Keratinocyte (primary cell): Measurements from ENCODE around the gene MAD1L1. TPM values are rescaled to one million over a fixed set of nuclear protein-coding genes. Genes with fewer than 3 reads are reported as not detected.

Experiments
- DNase-seq: peaks from one replicate; pipeline ENCODE4 v3.0.0-alpha.2; 2011; ENCODE audit warnings: low read depth, missing footprints, low spot score
- FAIRE-seq: peaks from 2 replicates; lab custom pipeline; 2011; peaks lifted over from hg19 to GRCh38; lab: Jason Lieb, UNC
- H2AFZ ChIP-seq: 2 replicates; pipeline ENCODE4 v1.6.0; 2012; ENCODE audit warnings: low read length, control low read depth, inconsistent platforms; ENCODE audit not compliant: control insufficient read depth
- H3K27ac ChIP-seq: 2 replicates; pipeline ENCODE4 v1.5.1; 2011; ENCODE audit warnings: low read length; ENCODE audit not compliant: control insufficient read depth, insufficient read depth
- H3K27me3 ChIP-seq: 3 replicates; pipeline ENCODE4 v1.6.0; 2011; ENCODE audit warnings: low read length; ENCODE audit not compliant: control insufficient read depth, insufficient read depth; ENCODE audit errors: extremely low read depth
- H3K36me3 ChIP-seq, 2 experiments: 2 replicates in 1 of 2; 3 replicates in 1 of 2; pipeline ENCODE4 v1.5.1; 2011; ENCODE audit warnings: low read length in 2 of 2, mild to moderate bottlenecking in 1 of 2; ENCODE audit not compliant: control insufficient read depth in 2 of 2, insufficient read depth in 2 of 2; ENCODE audit errors: extremely low read depth in 1 of 2
- H3K4me1 ChIP-seq: 3 replicates; pipeline ENCODE4 v1.5.1; 2011; ENCODE audit warnings: low read length; ENCODE audit not compliant: control insufficient read depth, insufficient read depth; ENCODE audit errors: extremely low read depth
- H3K4me2 ChIP-seq: 3 replicates; pipeline ENCODE4 v1.6.0; 2011; ENCODE audit warnings: low read depth, low read length; ENCODE audit not compliant: control insufficient read depth, insufficient read depth; ENCODE audit errors: extremely low read depth
- H3K4me3 ChIP-seq, 3 experiments: fragments of 200-600 bp in 1 of 3; sonication (generic) in 1 of 3; 2 replicates in 2 of 3; 3 replicates in 1 of 3; pipeline ENCODE4 v1.5.1; 2011 to 2016; ENCODE audit warnings: low read length in 3 of 3, mild to moderate bottlenecking in 3 of 3, control low read depth in 2 of 3, inconsistent platforms in 1 of 3, low read depth in 1 of 3, mixed read lengths in 1 of 3, mixed run types in 1 of 3, moderate library complexity in 1 of 3; ENCODE audit not compliant: control insufficient read depth in 2 of 3, insufficient read depth in 2 of 3; ENCODE audit errors: extremely low read depth in 1 of 3
- H3K79me2 ChIP-seq: 2 replicates; pipeline ENCODE4 v1.6.0; 2012; ENCODE audit warnings: low read length; ENCODE audit not compliant: control insufficient read depth, insufficient read depth
- H3K9ac ChIP-seq: 3 replicates; pipeline ENCODE4 v1.6.0; 2011; ENCODE audit warnings: low read length; ENCODE audit not compliant: control insufficient read depth, insufficient read depth; ENCODE audit errors: extremely low read depth
- H3K9me1 ChIP-seq: 3 replicates; pipeline ENCODE4 v1.6.0; 2011; ENCODE audit warnings: low read length; ENCODE audit not compliant: control insufficient read depth, insufficient read depth; ENCODE audit errors: extremely low read depth
- H3K9me3 ChIP-seq: 2 replicates; pipeline ENCODE4 v1.5.1; 2012; ENCODE audit warnings: low read depth, low read length; ENCODE audit not compliant: control insufficient read depth
- H4K20me1 ChIP-seq: 3 replicates; pipeline ENCODE4 v1.6.0; 2011; ENCODE audit warnings: low read length; ENCODE audit not compliant: control insufficient read depth, insufficient read depth; ENCODE audit errors: extremely low read depth
- CTCF ChIP-seq, 3 experiments: IDR thresholded peaks in 1 of 3; conservative IDR thresholded peaks in 1 of 3; optimal IDR thresholded peaks in 1 of 3; 2 replicates in 2 of 3; 3 replicates in 1 of 3; pipeline versions ENCODE3 to v1.5.1; 2011; ENCODE audit warnings: low read length in 3 of 3, mild to moderate bottlenecking in 3 of 3, moderate library complexity in 2 of 3, control low read depth in 1 of 3, inconsistent platforms in 1 of 3; ENCODE audit not compliant: insufficient read depth in 2 of 3; ENCODE audit errors: extremely low read depth in 1 of 3
- EZH2 ChIP-seq: IDR thresholded peaks from one replicate; pipeline ENCODE4 v1.6.1; 2012; ENCODE audit warnings: inconsistent platforms, mild to moderate bottlenecking, low read length, moderate library complexity
- dilution Hi-C: fragments of 300-500 bp; cut with MboI; formaldehyde crosslinking; loops from one replicate; pipeline ENCODE4 v1.7.0; 2020; ENCODE audit warnings: low sequenced_read_pairs; ENCODE audit not compliant: extremely low pct_ligation_motif_present
- polyA plus RNA-seq, 5 experiments: library from polyadenylated mRNA; depleted of rRNA in 3 of 5; stranded (reverse) in 3 of 5; stranded (forward) in 1 of 5; unstranded in 1 of 5; fragments of >200 nt; gene quantifications; 1 replicate in 1 of 5; 2 replicates in 3 of 5; 3 replicates in 1 of 5; pipeline versions ENCODE4 v1.2.1 to v1.2.3, GENCODE V29; 2011 to 2012; ENCODE audit warnings: missing spikeins in 2 of 5, low read depth in 1 of 5, low replicate concordance in 1 of 5

MAD1L1 gene
- polyA plus RNA-seq, 1 donor (not counting 4 experiments of a cell fraction or from before 2014, with no cell fraction given): 18.0 TPM

- dilution Hi-C loops: no loop called here
- H3K4me1 ChIP-seq: no peaks in the 10 kb centered on the region
- no peak overlapping the region for H3K27ac ChIP-seq
- TF ChIP-seq CTCF (optimal IDR thresholded peaks at IDR 0.05 in 1 of 3, IDR thresholded peaks at IDR 0.05 in 1 of 3, conservative IDR thresholded peaks at IDR 0.05 in 1 of 3; ENCODE audit: extremely low read depth in 1 of 3, insufficient read depth in 2 of 3, low read length in 3 of 3): no peak
- FAIRE-seq: no peak
- H3K79me2 ChIP-seq: no peaks in the 10 kb centered on the region
- peaks cover 0 to 4% of the 10 kb centered on the region in 2 experiments for H3K36me3 ChIP-seq
- H3K9ac ChIP-seq: no peak overlapping the region
- H3K27me3 ChIP-seq: no peaks in the 10 kb centered on the region
- H3K9me1 ChIP-seq: no peaks in the 10 kb centered on the region
- no peak for DNase-seq
- H2AFZ ChIP-seq: no peak overlapping the region
- no peak overlapping the region for H3K4me2 ChIP-seq
- no peaks in the 10 kb centered on the region for H3K9me3 ChIP-seq
- H4K20me1 ChIP-seq: no peaks in the 10 kb centered on the region
- H3K4me3 ChIP-seq: no peak overlapping the region
Observed at GRCh38 chr7:1944619-1945210, 288.0 kb downstream of the MAD1L1 start.

GRCh38 chr7:1943933-1944618 lies 288.7 kb downstream of the MAD1L1 start:
- Histone ChIP-seq H3K9me3 (no peaks in the 10 kb centered on the region), H3K4me2 (no peak overlapping the region), H3K27ac (no peak overlapping the region), H3K27me3 (no peaks in the 10 kb centered on the region), H3K4me3 (no peak overlapping the region), H3K9ac (no peak overlapping the region), H3K4me1 (peaks cover 6% of the 10 kb centered on the region), H4K20me1 (no peaks in the 10 kb centered on the region), H2AFZ (no peak overlapping the region), H3K9me1 (no peaks in the 10 kb centered on the region), H3K79me2 (no peaks in the 10 kb centered on the region), H3K36me3 (peaks cover 0 to 4% of the 10 kb centered on the region in 2 experiments)
- no peak for TF ChIP-seq EZH2
- TF ChIP-seq CTCF (optimal IDR thresholded peaks at IDR 0.05 in 1 of 3, IDR thresholded peaks at IDR 0.05 in 1 of 3, conservative IDR thresholded peaks at IDR 0.05 in 1 of 3; ENCODE audit: extremely low read depth in 1 of 3, insufficient read depth in 2 of 3, low read length in 3 of 3): no peak
- DNase-seq (no peak), FAIRE-seq (no peak)
- dilution Hi-C loops: no loop called here
